GM12874 (cell line): ENCODE data around the gene SPATC1L.

Experiments used
- TF ChIP-seq, protein P1 (sequence below): IDR thresholded peaks from 2 replicates; pipeline ENCODE4 v1.5.1; 2011; ENCODE audit warnings: low read depth, mild to moderate bottlenecking, control low read depth, low read length, moderate library complexity; ENCODE audit not compliant: insufficient read depth

Gene SPATC1L

DNA sequence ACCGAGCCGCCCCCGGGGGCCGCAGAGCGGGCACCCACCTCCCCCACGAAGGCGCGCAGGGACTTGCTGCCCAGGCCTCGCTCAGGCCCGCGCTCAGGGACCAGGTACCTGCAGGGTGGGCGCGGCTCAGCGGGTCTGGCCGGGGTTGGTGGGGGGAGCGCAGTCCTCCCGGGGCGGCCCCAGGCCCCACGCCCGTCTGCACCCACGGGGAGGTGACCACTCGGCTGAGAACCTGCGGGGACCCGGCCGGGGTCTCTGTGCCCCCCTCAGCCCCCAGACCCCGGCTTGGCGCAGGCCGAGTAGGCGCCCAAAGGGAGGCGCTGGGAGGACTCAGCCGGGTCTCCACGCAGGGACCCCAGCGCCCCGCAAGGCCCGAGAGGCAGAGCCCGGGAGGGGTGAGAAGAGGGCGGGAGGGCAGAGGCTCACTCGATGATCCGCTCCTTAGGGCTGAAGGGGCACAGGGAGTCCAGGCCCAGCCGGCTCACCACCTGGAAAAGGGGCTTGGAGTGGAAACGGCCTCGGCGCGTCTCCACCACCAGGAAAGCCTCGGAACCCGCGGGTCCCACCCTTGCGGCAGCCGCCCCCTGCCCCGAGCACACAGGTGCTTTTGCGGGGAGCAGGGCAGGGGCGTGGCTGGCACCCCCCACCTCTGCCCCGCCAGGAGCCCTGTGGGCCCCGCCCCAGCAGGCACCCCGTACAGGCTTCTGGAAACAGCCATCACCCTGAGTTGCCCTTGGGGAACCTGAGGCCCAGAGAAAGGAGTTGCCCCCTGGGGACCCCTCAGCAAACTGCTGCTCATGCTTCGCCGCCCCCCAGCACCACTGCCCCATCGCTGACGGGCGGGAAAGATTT is 38.2 kb downstream of the SPATC1L start:
- TF ChIP-seq, protein P1, sequence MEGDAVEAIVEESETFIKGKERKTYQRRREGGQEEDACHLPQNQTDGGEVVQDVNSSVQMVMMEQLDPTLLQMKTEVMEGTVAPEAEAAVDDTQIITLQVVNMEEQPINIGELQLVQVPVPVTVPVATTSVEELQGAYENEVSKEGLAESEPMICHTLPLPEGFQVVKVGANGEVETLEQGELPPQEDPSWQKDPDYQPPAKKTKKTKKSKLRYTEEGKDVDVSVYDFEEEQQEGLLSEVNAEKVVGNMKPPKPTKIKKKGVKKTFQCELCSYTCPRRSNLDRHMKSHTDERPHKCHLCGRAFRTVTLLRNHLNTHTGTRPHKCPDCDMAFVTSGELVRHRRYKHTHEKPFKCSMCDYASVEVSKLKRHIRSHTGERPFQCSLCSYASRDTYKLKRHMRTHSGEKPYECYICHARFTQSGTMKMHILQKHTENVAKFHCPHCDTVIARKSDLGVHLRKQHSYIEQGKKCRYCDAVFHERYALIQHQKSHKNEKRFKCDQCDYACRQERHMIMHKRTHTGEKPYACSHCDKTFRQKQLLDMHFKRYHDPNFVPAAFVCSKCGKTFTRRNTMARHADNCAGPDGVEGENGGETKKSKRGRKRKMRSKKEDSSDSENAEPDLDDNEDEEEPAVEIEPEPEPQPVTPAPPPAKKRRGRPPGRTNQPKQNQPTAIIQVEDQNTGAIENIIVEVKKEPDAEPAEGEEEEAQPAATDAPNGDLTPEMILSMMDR = no peak

DNA sequence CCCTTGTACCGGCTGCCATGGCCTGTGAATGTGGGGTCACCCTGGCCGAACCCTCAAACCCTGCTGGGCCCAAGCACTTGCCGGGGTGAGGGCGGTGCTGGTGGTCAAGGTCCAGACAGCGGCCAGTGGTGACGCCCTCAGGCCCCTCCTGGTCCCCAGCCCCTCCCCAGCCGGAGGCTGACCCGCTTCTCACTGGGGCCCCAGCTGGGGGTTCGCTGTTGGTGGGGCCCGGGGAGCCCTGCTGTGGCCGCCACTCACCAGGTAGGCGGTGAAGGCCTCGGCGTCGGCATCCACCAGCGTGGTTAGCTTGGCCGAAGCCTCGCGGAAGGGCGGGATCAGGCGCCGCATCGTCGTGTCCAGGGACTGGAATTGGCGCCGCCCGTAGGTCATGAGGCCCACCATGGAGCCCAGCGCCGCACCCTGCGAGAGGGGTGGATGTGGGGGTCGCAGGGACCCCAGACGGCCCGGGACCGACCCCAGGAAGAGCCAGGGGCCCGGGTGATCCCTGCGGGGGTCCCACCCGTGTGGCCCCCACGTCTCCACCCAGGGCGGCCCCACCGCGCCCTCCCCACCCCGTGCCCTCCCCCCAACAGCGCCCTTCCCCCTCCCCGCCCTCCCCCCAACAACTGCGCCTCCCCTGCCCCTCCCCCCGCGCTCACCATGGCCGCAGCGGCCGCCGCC is 39.0 kb downstream of the SPATC1L start:
- TF ChIP-seq, protein P1 = no peak

DNA sequence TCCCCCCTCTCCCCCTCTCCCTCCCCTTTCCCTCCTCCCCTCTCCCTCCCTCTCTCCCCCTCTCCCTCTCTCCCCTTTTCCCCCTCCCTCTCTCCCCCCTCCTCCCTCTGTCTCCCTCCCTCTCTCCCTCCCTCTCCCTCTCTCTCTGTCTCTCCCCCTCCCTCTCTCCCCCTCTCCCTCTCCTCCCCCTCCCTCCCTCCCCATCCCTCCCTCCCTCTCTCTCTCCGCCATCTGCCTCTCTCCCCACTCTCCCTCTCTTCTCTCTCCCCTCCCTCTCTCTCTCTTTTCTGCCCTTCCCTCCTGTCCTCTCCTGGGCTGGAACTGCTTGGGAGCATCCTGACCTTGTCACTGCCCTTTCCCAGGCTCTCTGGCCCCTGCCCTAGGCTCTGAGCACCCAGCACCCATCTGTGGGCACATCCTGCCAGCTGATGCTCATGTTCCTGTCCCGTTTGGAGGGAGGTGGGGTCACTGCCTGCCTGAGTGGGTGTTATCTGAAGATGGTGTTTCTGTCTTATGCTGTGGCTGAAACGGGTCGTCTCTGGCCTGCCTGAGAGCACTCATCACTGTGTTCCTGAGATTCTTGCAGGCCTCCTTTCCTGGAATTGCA is 39.7 kb downstream of the SPATC1L start:
- TF ChIP-seq, protein P1 = no peak

DNA sequence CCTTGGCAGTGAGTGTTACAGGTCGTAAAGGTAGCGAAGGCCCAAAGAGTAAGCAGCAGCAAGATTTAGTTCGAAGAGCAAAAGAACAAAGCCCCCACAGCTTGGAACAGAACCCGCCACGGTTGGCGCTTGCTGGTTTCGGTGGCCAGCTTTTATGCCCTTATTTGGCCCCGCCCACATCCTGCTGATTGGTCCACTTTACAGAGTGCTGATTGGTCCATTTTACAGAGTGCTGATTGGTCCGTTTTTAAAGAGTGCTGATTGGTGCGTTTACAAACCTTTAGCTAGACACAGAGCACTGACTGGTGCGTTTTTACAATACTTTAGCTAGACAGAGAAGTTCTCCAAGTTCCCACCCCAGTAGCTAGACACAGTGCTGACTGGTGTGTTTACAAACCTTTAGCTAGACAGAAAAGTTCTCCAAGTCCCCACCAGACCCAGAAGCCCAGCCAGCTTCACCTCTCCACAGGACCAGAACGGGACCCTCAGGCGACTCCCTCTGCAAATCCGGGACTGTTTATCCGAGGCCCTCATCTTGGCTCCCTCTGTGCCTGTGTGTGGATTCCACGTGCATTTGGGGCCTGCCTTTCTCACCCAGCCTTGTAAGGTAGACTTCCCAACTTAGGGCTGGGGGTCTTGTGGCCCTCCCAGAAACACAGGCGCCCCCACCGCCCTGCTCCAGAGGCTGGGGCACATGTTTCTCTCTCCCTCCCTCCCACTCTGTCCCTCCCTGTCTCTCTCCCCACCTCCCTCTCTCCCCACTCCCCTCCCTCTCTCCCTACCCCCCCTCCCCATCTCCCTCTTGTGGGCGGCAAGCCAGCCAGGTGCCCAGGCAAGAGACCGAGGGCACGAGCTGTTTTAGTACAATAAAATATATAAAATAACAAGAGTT is 41.4 kb downstream of the SPATC1L start:
- TF ChIP-seq, protein P1 = no peak

DNA sequence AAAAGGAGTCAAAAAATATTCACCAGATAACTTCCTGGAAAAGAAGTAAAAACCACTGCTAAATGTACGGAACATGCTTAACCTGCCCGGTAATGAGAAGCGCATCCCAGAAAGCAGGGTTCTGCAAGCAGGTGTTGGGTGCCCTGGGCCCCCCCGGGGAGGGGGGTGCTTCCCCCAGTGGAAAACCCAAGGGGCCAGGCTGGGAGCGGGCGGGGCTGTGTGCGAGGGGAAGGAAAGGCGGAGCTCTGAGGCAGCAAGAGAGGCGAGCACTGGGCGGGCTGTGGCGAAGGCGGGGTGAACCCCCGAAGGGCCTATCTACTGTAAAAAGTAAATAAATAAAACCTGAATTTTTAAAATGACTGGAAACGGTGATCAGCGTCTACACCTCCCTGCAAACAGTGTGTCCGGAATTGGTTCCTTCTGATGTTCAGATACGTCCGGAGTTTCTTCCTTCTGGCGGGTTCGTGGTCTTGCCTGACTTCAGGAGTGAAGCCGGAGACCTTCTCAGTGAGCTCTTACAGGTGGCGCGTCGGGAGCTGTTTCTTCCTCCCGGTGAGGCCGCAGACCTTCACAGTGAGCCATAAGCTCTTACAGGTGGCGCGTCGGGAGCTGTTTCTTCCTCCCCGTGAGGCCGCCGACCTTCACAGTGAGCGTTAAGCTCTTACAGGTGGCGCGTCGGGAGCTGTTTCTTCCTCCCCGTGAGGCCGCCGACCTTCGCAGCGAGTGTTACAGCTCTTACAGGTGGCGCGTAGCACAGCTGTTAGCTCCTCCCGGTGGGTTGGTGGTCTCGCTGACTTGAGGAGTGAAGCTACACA is 42.3 kb downstream of the SPATC1L start:
- TF ChIP-seq, protein P1 = no peak

DNA sequence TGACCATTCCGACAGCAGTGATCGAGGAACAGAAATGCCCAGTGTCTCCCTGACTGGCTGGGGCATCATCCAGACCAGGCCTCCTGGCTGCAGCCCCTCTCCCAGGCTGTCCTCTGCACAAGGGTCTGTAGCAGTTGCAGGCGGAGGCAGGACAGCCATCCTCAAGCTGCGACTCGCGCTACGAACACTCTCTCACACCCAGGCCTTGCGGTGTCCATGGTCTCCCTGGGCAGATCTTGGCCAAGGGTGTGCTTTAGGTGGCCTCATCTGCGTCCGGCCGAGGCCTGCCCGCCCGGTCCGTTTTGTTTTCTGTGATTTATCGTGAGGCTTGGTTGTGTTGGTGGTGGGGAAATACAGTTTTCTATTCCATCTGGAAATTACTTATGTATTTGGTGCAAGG is 44.6 kb downstream of the SPATC1L start:
- TF ChIP-seq, protein P1 = no peak
